Measurements from ENCODE around the gene STAG3. TPM values are rescaled to one million over a fixed set of nuclear protein-coding genes. Genes with fewer than 3 reads are reported as not detected.
"Not testable (repeated sequence)": the region's sequence is repeated elsewhere in the genome, so short reads cannot be mapped to it uniquely, and the experiment has no call there.

STAG3 gene
- total and polyA plus RNA-seq, 2 of the 4 experiments (the other 2 are of a cell fraction) = 0.36 to 0.65 TPM

GRCh38 chr7:100142461-100142860 is 35.3 kb upstream of the STAG3 start:
- POLR2A ChIA-PET (ENCODE audit: unreplicated experiment) = no interaction called here
- CTCF ChIA-PET = interaction anchor here (0.6 to 0.9 kb wide), 2 partner anchors 11 to 821 kb away, joined by 3 read pairs; no protein-coding TSS in a partner anchor
- no peaks in the 10 kb centered on the region for H3K27me3 ChIP-seq (ENCODE audit: control insufficient read depth, insufficient read depth, low read length)

GRCh38 chr7:100146350-100146749 is 31.4 kb upstream of the STAG3 start:
- H3K18ac ChIP-seq (ENCODE audit: low read depth, low read length); H3K27ac ChIP-seq (ENCODE audit: insufficient read depth, low read length); POLR2A ChIA-PET (ENCODE audit: unreplicated experiment); H3K4ac ChIP-seq (ENCODE audit: low read depth, low read length); BruUV-seq (replicated peaks); ATAC-seq (ENCODE audit: low read depth); H3K14ac ChIP-seq (replicated peaks; ENCODE audit: low read depth, low read length); H3K56ac ChIP-seq (ENCODE audit: extremely low read depth, insufficient read depth, low read length); H2BK120ac ChIP-seq (ENCODE audit: low read depth, low read length); H4K20me1 ChIP-seq (ENCODE audit: insufficient read depth, low read length); H3K4me2 ChIP-seq (ENCODE audit: low read depth, low read length); H4K5ac ChIP-seq (ENCODE audit: low read depth, low read length); H3K36me3 ChIP-seq (ENCODE audit: control insufficient read depth, insufficient read depth, low read length); H3K27me3 ChIP-seq (ENCODE audit: control insufficient read depth, insufficient read depth, low read length); H3K4me3 ChIP-seq (ENCODE audit: insufficient read depth, low read depth, low read length); H2AK9ac ChIP-seq (replicated peaks; ENCODE audit: low read depth, low read length, poor library complexity); DNase-seq; in situ Hi-C loops (cut with MboI; ENCODE audit: low sequenced_read_pairs); H2BK20ac ChIP-seq (ENCODE audit: low read depth, low read length); H3K23ac ChIP-seq (ENCODE audit: low read depth, low read length); H2BK5ac ChIP-seq (ENCODE audit: low read depth, low read length, poor library complexity, severe bottlenecking); H2AK5ac ChIP-seq (ENCODE audit: low read depth, low read length); H3K9me1 ChIP-seq (ENCODE audit: insufficient read depth, low read length); H3K9ac ChIP-seq (ENCODE audit: low read depth, low read length); H2AFZ ChIP-seq (replicated peaks; ENCODE audit: low read length, poor library complexity); dilution Hi-C loops (cut with HindIII; ENCODE audit: low sequenced_read_pairs, unreplicated experiment); H2BK15ac ChIP-seq (ENCODE audit: low read depth, low read length); H4K8ac ChIP-seq (ENCODE audit: low read depth in 2 of 2, low read length in 2 of 2); intact Hi-C loops (cut with micrococcal nuclease); H3K4me1 ChIP-seq (ENCODE audit: control insufficient read depth, insufficient read depth, low read length); H3K9me3 ChIP-seq (ENCODE audit: control insufficient read depth, insufficient read depth, low read length); H4K91ac ChIP-seq (ENCODE audit: insufficient read depth, low read depth, low read length): not testable (repeated sequence)
- WGBS, 2 experiments (ENCODE audit: extremely low coverage in 2 of 2, insufficient read length in 1 of 2) = no CpG with 5 or more reads among the region's 4 CpGs
- H3K79me1 ChIP-seq (ENCODE audit: low read depth in 1 of 2, low read length in 2 of 2) = peaks cover 13 to 22% of the 10 kb centered on the region in 2 experiments; a peak in 3 of 4 replicates
- CTCF ChIA-PET = interaction anchor here (0.8 kb wide), 1 partner anchor 15 kb away, joined by 6 read pairs; no protein-coding TSS in a partner anchor

More at GRCh38 chr7:100142461-100142860, 35.3 kb upstream of the STAG3 start:
- Histone ChIP-seq H3K14ac (replicated peaks; ENCODE audit: low read depth, low read length) (no peak overlapping the region), H3K9ac (ENCODE audit: low read depth, low read length) (no peak overlapping the region), H3K36me3 (ENCODE audit: control insufficient read depth, insufficient read depth, low read length) (no peaks in the 10 kb centered on the region), H2AK5ac (ENCODE audit: low read depth, low read length) (no peak overlapping the region), H3K9me3 (ENCODE audit: control insufficient read depth, insufficient read depth, low read length) (no peaks in the 10 kb centered on the region), H2BK20ac (ENCODE audit: low read depth, low read length) (no peak overlapping the region), H3K4me3 (ENCODE audit: insufficient read depth, low read depth, low read length) (no peak overlapping the region), H3K27ac (ENCODE audit: insufficient read depth, low read length) (no peak overlapping the region), H3K4ac (ENCODE audit: low read depth, low read length) (no peak overlapping the region), H2BK15ac (ENCODE audit: low read depth, low read length) (no peak overlapping the region), H3K23ac (ENCODE audit: low read depth, low read length) (no peak overlapping the region), H2AFZ (replicated peaks; ENCODE audit: low read length, poor library complexity) (no peak overlapping the region), H4K91ac (ENCODE audit: insufficient read depth, low read depth, low read length) (no peak overlapping the region), H3K18ac (ENCODE audit: low read depth, low read length) (no peak overlapping the region), H3K79me1 (ENCODE audit: low read depth in 1 of 2, low read length in 2 of 2) (no peaks in the 10 kb centered on the region), H3K9me1 (ENCODE audit: insufficient read depth, low read length) (no peaks in the 10 kb centered on the region), H2BK5ac (ENCODE audit: low read depth, low read length, poor library complexity, severe bottlenecking) (no peak overlapping the region), H4K20me1 (ENCODE audit: insufficient read depth, low read length) (no peaks in the 10 kb centered on the region), H3K56ac (ENCODE audit: extremely low read depth, insufficient read depth, low read length) (no peak overlapping the region), H3K4me2 (ENCODE audit: low read depth, low read length) (no peak overlapping the region), H3K4me1 (ENCODE audit: control insufficient read depth, insufficient read depth, low read length) (no peaks in the 10 kb centered on the region), H2BK120ac (ENCODE audit: low read depth, low read length) (no peak overlapping the region), H2AK9ac (replicated peaks; ENCODE audit: low read depth, low read length, poor library complexity) (no peak overlapping the region), H4K5ac (ENCODE audit: low read depth, low read length) (no peak overlapping the region), H4K8ac (ENCODE audit: low read depth in 2 of 2, low read length in 2 of 2) (no peak overlapping the region)
- WGBS, 2 experiments (ENCODE audit: extremely low coverage in 2 of 2, insufficient read length in 1 of 2) = 83% methylated on average over 1 of the region's 3 CpGs; no CpG with 5 or more reads in 1 of the 2 experiments
- DNase-seq (no peak), ATAC-seq (ENCODE audit: low read depth) (no peak)
- in situ Hi-C loops (cut with MboI; ENCODE audit: low sequenced_read_pairs) (no loop called here), dilution Hi-C loops (cut with HindIII; ENCODE audit: low sequenced_read_pairs, unreplicated experiment) (no loop called here), intact Hi-C loops (cut with micrococcal nuclease) (no loop called here)
- no TSS peak for BruUV-seq (replicated peaks)
- TF ChIP-seq USF2 (IDR thresholded peaks at IDR 0.05; ENCODE audit: low read depth, low read length) (no peak), CEBPB (IDR thresholded peaks at IDR 0.05; ENCODE audit: low read depth, low read length) (0 out of 2 replicates have a peak, but pooled peaks have one; percentile 13)

Data from IMR-90 (cell line).